ENCODE data around the gene CNPY4.

Gene CNPY4

DNA sequence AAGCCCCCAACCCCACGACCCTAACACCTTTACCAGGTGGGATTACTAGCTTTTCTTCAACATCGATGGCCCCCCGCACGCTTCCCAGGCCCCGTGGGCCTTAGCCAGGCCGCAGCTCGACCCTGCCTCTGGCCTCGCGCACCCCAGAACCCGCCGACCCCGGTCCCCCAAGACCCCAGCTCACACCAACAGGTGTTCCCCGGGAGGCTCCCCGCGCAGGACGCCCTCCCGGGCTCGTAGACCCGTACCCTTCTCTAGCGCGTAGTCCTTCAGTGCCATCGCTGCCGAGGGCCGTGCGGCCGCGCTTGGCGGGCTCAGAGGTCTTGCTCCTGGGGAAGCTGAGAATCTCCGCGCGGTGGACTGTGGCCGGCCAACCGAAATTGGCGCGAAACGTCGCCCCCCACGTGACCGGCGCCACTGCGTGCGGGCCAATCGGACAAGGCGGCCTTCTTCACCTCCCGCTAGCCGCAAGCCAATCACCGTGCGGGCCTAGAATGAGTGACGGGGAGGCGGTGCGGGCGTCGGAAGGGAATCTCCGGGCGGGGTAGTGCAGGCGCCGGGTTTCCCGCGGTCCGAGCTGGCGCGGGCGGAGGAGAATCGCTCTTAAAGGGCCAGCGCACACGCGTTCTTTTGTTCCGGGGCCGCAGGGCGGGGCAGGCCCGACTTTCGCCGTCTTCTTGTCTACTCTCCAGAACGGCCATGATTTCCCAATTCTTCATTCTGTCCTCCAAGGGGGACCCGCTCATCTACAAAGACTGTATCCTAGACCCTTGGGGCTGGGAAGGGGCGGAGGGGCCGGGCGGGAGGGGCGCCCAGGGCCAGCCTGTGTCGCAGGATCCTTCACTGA, 18.2 kb upstream of the CNPY4 start, which contains the start of the genes AP4M1 and MCM7:
Gene AP4M1, plus strand, starts transcription at position 628 of the 847 bp plus-strand sequence. Its CDS starts 72 bp downstream, at position 700.
Gene MCM7, minus strand, starts transcription at position 382 of the 847 bp plus-strand sequence. Its CDS starts 103 bp downstream, at position 279.
- Histone ChIP-seq H3K27ac (ENCODE audit: low read depth in 2 of 2, low read length in 2 of 2) (peak within 1 kb of the TSS; percentile 90 to 96), H3K27me3 (ENCODE audit: control insufficient read depth in 2 of 2, insufficient read depth in 2 of 2, low read length in 2 of 2) (no peaks in the 10 kb centered on the region), H3K4me3 (ENCODE audit: low read length in 2 of 2) (peak within 1 kb of the TSS; percentile 84 to 86), H3K9me3 (ENCODE audit: control insufficient read depth in 2 of 2, low read length in 2 of 2) (no peaks in the 10 kb centered on the region), H3K9ac (ENCODE audit: low read depth in 1 of 2, low read length in 2 of 2) (peak within 1 kb of the TSS; percentile 68 to 85), H3K4me1 (ENCODE audit: control insufficient read depth in 2 of 2, insufficient read depth in 2 of 2, low read length in 2 of 2) (peaks cover 11 to 17% of the 10 kb centered on the region in 2 donors), H3K36me3 (ENCODE audit: control insufficient read depth in 2 of 2, insufficient read depth in 2 of 2, low read length in 2 of 2) (peaks cover 36 to 47% of the 10 kb centered on the region in 2 donors)

DNA sequence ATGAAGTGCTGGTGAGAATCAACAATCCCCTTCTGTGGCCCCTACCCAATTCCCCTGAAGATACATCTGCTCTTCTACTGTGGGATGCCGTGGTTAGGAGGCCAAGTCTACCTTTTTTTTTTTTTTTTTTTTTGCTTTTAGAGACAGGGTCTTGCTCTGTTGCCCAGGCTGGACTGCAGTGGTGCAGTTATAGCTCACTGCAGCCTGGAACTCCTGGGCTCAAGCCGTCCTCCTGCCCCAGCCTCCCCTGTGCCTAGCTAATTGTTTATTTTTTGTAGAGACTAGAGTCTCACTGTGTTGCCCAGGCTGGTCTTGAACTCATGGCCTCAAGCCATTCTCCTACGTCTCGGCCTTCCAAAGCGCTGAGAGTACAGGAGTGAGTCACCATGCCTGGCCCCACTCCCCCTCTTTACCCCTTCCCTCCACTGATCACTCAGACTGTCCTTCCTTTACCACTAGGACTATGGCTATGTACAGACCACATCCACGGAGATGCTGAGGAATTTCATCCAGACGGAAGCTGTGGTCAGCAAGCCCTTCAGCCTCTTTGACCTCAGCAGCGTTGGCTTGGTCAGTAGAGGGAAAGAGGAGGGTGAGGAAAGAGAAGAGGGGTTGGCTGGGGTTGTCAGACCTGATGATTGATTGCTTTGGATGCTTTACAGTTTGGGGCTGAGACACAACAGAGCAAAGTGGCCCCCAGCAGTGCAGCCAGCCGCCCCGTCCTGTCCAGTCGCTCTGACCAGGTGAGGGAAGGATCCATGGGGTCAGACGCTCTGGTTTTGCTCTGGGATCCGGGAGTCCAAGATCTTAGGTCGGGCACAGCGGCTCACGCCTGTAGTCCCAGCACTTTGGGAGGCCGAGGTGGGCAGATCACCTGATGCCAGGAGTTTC, 16.2 kb upstream of the CNPY4 start:
- Histone ChIP-seq H3K27me3 (ENCODE audit: control insufficient read depth in 2 of 2, insufficient read depth in 2 of 2, low read length in 2 of 2) (no peaks in the 10 kb centered on the region), H3K9ac (ENCODE audit: low read depth in 1 of 2, low read length in 2 of 2) (no peak overlapping the region), H3K9me3 (ENCODE audit: control insufficient read depth in 2 of 2, low read length in 2 of 2) (no peaks in the 10 kb centered on the region), H3K27ac (ENCODE audit: low read depth in 2 of 2, low read length in 2 of 2) (no peak overlapping the region), H3K36me3 (ENCODE audit: control insufficient read depth in 2 of 2, insufficient read depth in 2 of 2, low read length in 2 of 2) (peaks cover 34 to 48% of the 10 kb centered on the region in 2 donors), H3K4me3 (ENCODE audit: low read length in 2 of 2) (no peak overlapping the region), H3K4me1 (ENCODE audit: control insufficient read depth in 2 of 2, insufficient read depth in 2 of 2, low read length in 2 of 2) (peaks cover 11 to 17% of the 10 kb centered on the region in 2 donors)

DNA sequence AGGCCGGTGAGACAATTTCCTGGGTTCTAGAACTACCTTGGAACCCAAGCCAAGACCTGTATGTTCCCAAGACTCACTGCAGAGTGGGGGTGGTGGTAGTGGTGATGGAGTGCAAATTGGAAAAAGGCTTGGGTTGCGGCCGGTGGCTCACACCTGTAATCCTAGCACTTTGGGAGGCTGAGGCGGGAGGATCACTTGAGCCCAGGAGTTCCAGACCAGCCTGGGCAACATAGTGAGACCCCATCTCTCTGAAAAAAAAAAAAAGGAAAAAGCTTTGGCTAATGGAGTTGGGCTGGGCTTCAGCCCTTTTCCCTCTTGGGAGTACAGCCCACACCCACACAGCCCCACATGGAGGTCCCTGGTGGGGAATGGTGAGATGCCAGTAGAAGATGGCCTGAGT, 13.9 kb upstream of the CNPY4 start:
- no peaks in the 10 kb centered on the region for H3K9me3 ChIP-seq (ENCODE audit: control insufficient read depth in 2 of 2, low read length in 2 of 2)
- peaks cover 5 to 6% of the 10 kb centered on the region in 2 donors for H3K4me1 ChIP-seq (ENCODE audit: control insufficient read depth in 2 of 2, insufficient read depth in 2 of 2, low read length in 2 of 2)
- no peaks in the 10 kb centered on the region for H3K27me3 ChIP-seq (ENCODE audit: control insufficient read depth in 2 of 2, insufficient read depth in 2 of 2, low read length in 2 of 2)
- no peak overlapping the region for H3K9ac ChIP-seq (ENCODE audit: low read depth in 1 of 2, low read length in 2 of 2)
- no peak overlapping the region for H3K4me3 ChIP-seq (ENCODE audit: low read length in 2 of 2)
- H3K36me3 ChIP-seq (ENCODE audit: control insufficient read depth in 2 of 2, insufficient read depth in 2 of 2, low read length in 2 of 2), result peaks cover 21 to 54% of the 10 kb centered on the region in 2 donors
- no peak overlapping the region for H3K27ac ChIP-seq (ENCODE audit: low read depth in 2 of 2, low read length in 2 of 2)

DNA sequence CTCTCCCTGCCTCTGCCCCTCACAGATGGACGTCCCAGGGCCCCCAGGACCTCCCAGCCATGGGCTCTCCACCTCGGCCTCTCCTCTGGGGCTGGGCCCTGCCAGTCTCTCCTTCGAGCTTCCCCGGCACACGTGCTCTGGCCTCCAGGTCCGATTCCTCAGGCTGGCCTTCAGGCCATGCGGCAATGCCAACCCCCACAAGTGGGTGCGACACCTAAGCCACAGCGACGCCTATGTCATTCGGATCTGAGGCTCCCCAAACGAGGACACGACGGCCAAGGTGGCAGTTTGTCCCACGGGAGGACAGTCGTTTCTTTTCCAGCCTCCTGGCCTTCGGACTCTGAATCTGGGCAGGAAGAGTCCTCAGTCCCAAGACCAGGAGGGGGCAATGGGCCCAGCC, 12.8 kb upstream of the CNPY4 start:
- Histone ChIP-seq H3K36me3 (ENCODE audit: control insufficient read depth in 2 of 2, insufficient read depth in 2 of 2, low read length in 2 of 2) (peaks cover 29 to 62% of the 10 kb centered on the region in 2 donors), H3K4me1 (ENCODE audit: control insufficient read depth in 2 of 2, insufficient read depth in 2 of 2, low read length in 2 of 2) (peaks cover 4 to 5% of the 10 kb centered on the region in 2 donors), H3K27me3 (ENCODE audit: control insufficient read depth in 2 of 2, insufficient read depth in 2 of 2, low read length in 2 of 2) (no peaks in the 10 kb centered on the region), H3K9ac (ENCODE audit: low read depth in 1 of 2, low read length in 2 of 2) (no peak overlapping the region), H3K9me3 (ENCODE audit: control insufficient read depth in 2 of 2, low read length in 2 of 2) (no peaks in the 10 kb centered on the region), H3K4me3 (ENCODE audit: low read length in 2 of 2) (no peak overlapping the region), H3K27ac (ENCODE audit: low read depth in 2 of 2, low read length in 2 of 2) (no peak overlapping the region)

DNA sequence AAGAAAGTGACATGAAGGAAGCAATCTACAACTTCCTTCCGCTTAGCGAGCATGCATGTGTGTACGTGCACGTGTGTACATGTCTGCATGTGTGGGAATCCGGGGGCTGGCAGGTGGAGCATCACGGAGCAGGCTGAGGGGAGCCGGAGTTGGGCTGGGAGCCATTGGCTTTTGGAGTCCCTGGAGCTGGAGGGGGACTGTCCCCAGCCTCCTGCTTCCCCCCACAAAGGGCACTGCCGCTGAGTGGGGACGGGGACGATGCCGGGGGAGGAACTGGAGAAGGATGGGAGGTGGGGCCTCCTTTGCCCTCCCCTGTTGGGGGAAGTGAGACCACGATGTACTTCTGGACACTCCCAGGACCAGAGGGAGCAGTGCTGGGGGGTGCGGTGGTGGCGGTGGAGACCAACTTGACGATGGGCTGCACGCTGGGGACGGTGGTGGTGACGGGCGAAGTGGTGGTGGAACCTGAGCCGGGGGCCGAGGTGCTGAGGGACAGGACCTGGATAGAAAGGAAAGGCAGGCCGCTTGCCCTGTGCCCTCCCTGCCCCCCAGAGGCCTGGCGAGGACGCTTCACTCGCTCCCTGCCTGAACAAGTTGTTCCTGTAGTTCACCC, 12.2 kb upstream of the CNPY4 start:
- H3K4me1 ChIP-seq (ENCODE audit: control insufficient read depth in 2 of 2, insufficient read depth in 2 of 2, low read length in 2 of 2), result peaks cover 3 to 4% of the 10 kb centered on the region in 2 donors
- H3K36me3 ChIP-seq (ENCODE audit: control insufficient read depth in 2 of 2, insufficient read depth in 2 of 2, low read length in 2 of 2), result peaks cover 30 to 64% of the 10 kb centered on the region in 2 donors
- no peaks in the 10 kb centered on the region for H3K27me3 ChIP-seq (ENCODE audit: control insufficient read depth in 2 of 2, insufficient read depth in 2 of 2, low read length in 2 of 2)
- H3K9me3 ChIP-seq (ENCODE audit: control insufficient read depth in 2 of 2, low read length in 2 of 2), result no peaks in the 10 kb centered on the region
- no peak overlapping the region for H3K27ac ChIP-seq (ENCODE audit: low read depth in 2 of 2, low read length in 2 of 2)
- no peak overlapping the region for H3K4me3 ChIP-seq (ENCODE audit: low read length in 2 of 2)
- no peak overlapping the region for H3K9ac ChIP-seq (ENCODE audit: low read depth in 1 of 2, low read length in 2 of 2)

DNA sequence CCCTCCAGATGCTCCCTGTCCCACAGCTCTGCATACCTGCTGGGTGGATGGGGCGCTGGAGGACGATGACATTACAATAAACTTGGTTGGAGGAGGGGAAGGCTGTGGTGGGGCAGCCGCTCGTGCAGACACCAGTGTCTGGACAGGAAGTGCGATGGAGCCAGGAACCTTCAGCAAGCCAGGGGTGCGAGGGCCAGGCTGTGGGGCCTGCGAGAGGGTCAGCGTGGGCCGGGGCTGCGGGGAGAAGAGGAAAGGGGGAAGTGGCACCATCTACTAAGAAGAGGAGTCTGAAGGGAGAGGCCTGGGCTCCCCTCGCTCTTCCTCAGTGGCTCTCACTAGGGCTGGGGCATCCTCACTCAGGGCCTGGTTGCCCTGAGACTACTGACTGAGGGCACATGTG, 11.5 kb upstream of the CNPY4 start:
- Histone ChIP-seq H3K27me3 (ENCODE audit: control insufficient read depth in 2 of 2, insufficient read depth in 2 of 2, low read length in 2 of 2) (no peaks in the 10 kb centered on the region), H3K27ac (ENCODE audit: low read depth in 2 of 2, low read length in 2 of 2) (no peak overlapping the region), H3K4me1 (ENCODE audit: control insufficient read depth in 2 of 2, insufficient read depth in 2 of 2, low read length in 2 of 2) (no peaks in the 10 kb centered on the region), H3K9me3 (ENCODE audit: control insufficient read depth in 2 of 2, low read length in 2 of 2) (no peaks in the 10 kb centered on the region), H3K4me3 (ENCODE audit: low read length in 2 of 2) (no peak overlapping the region), H3K9ac (ENCODE audit: low read depth in 1 of 2, low read length in 2 of 2) (no peak overlapping the region), H3K36me3 (ENCODE audit: control insufficient read depth in 2 of 2, insufficient read depth in 2 of 2, low read length in 2 of 2) (peaks cover 30 to 66% of the 10 kb centered on the region in 2 donors)

DNA sequence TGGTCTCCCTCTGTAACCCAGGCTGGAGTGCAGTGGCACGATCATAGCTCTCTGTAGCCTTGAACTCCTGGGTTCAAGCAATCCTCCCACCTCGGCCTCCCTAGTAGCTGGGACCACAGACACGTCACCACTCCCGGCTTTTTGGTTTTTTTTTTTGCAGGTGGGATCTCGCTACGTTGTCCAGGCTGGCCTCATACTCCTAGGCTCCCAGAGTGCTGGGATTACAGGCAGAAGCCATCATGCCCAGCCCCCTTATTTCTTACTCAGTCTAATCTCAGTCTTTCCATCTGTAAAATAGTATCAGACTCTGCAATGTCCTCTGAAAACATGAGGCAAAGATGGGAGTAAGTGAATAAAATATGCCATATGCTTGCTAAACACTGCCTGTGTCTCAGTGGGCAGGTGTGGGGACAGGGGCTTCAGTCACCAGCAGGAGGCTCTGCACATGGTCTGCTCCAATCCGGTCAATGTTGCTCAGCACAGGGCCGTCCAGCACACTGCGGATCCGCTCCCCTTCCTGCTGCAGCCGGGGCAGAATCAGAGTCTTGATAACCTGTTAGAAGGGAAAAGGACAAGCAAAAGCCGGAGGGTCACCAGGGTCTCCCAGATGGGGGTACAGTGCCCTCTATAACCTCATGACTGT, 9.8 kb upstream of the CNPY4 start:
- Histone ChIP-seq H3K4me3 (ENCODE audit: low read length in 2 of 2) (no peak overlapping the region), H3K4me1 (ENCODE audit: control insufficient read depth in 2 of 2, insufficient read depth in 2 of 2, low read length in 2 of 2) (no peaks in the 10 kb centered on the region), H3K36me3 (ENCODE audit: control insufficient read depth in 2 of 2, insufficient read depth in 2 of 2, low read length in 2 of 2) (peaks cover 36 to 68% of the 10 kb centered on the region in 2 donors), H3K27ac (ENCODE audit: low read depth in 2 of 2, low read length in 2 of 2) (no peak overlapping the region), H3K9me3 (ENCODE audit: control insufficient read depth in 2 of 2, low read length in 2 of 2) (no peaks in the 10 kb centered on the region), H3K27me3 (ENCODE audit: control insufficient read depth in 2 of 2, insufficient read depth in 2 of 2, low read length in 2 of 2) (no peaks in the 10 kb centered on the region), H3K9ac (ENCODE audit: low read depth in 1 of 2, low read length in 2 of 2) (no peak overlapping the region)

DNA sequence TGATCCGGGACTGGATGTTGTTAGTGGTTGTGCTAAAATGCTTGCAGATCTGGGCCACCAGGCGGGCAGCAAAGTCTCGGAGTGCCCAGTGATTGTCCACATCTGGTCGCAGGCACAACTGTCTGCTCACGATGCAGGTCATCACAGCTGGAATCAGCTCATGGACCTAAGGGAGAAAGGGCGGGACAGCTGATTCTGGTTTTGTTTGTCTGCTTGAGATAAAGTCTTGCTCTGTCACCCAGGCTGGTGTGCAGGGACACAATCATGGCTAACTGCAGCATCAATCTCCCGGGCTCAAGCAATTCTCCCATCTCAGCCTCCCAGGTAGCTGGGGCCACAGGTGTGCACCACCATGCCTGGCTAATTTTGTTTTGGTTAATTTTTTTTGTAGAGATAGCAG, 8.3 kb upstream of the CNPY4 start:
- no peaks in the 10 kb centered on the region for H3K9me3 ChIP-seq (ENCODE audit: control insufficient read depth in 2 of 2, low read length in 2 of 2)
- no peak overlapping the region for H3K27ac ChIP-seq (ENCODE audit: low read depth in 2 of 2, low read length in 2 of 2)
- H3K9ac ChIP-seq (ENCODE audit: low read depth in 1 of 2, low read length in 2 of 2), result no peak overlapping the region
- H3K36me3 ChIP-seq (ENCODE audit: control insufficient read depth in 2 of 2, insufficient read depth in 2 of 2, low read length in 2 of 2), result peaks cover 29 to 56% of the 10 kb centered on the region in 2 donors
- no peak overlapping the region for H3K4me3 ChIP-seq (ENCODE audit: low read length in 2 of 2)
- no peaks in the 10 kb centered on the region for H3K27me3 ChIP-seq (ENCODE audit: control insufficient read depth in 2 of 2, insufficient read depth in 2 of 2, low read length in 2 of 2)
- no peaks in the 10 kb centered on the region for H3K4me1 ChIP-seq (ENCODE audit: control insufficient read depth in 2 of 2, insufficient read depth in 2 of 2, low read length in 2 of 2)

DNA sequence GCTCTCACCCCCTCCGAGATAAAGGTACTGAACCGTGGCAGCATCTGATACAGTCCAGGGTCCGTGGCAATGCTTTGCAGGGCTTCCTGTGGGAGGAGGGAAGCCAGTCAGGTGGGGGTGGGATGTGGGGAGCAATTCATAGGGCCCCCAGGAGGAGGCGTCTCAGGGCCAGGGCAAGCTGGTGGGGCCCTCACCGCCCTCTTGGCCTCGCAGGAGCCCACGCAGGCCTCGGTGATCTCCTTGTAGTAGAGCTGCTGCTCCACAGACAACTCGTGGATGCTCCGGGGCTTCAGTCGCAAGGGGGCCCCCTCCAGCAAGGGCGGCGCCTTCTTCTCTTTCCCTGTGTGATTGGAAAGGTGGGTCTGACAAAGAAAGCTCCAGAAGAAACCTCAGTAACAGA, 7.5 kb upstream of the CNPY4 start:
- no peaks in the 10 kb centered on the region for H3K4me1 ChIP-seq (ENCODE audit: control insufficient read depth in 2 of 2, insufficient read depth in 2 of 2, low read length in 2 of 2)
- no peaks in the 10 kb centered on the region for H3K27me3 ChIP-seq (ENCODE audit: control insufficient read depth in 2 of 2, insufficient read depth in 2 of 2, low read length in 2 of 2)
- no peak overlapping the region for H3K4me3 ChIP-seq (ENCODE audit: low read length in 2 of 2)
- no peak overlapping the region for H3K27ac ChIP-seq (ENCODE audit: low read depth in 2 of 2, low read length in 2 of 2)
- no peak overlapping the region for H3K9ac ChIP-seq (ENCODE audit: low read depth in 1 of 2, low read length in 2 of 2)
- peaks cover 24 to 49% of the 10 kb centered on the region in 2 donors for H3K36me3 ChIP-seq (ENCODE audit: control insufficient read depth in 2 of 2, insufficient read depth in 2 of 2, low read length in 2 of 2)
- no peaks in the 10 kb centered on the region for H3K9me3 ChIP-seq (ENCODE audit: control insufficient read depth in 2 of 2, low read length in 2 of 2)
